Activated CD8-positive, alpha-beta memory T cell treated with anti-CD3 and anti-CD28 coated beads for 24 hours (primary cell): ENCODE results near the gene EVI5.

Experiments used
- DNase-seq: peaks from one replicate; pipeline ENCODE4 v3.0.0-alpha.2; 2020

Gene EVI5

GRCh38 chr1:92784639-92785500, at the start of gene EVI5:
TSS of gene EVI5 (minus strand) at chr1:92785108. CDS start at chr1:92736546, 48,562 bp downstream.
- peak; percentile 85 for DNase-seq

GRCh38 chr1:92834617-92835016, 49.7 kb upstream of the EVI5 start:
- DNase-seq = no peak

DNA sequence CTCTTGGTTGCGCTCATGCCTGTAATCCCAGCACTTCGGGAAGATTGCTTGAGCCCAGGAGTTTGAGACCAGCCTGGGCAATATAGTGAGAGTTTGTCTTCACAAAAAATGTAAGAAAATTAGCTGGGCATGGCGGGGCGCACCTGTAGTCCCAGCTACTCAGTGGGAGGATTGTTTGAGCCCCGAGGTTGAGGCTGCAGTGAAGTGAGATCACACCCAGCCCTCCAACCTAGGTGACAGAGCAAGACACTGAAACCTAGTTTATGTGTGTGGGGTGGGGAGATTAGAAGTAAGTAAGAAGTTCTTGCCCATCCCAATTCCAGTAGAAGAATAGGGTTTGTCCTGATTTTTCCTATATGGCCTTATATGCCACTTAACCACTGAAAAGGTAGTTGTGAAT, 48.9 kb upstream of the EVI5 start:
- peak; percentile 60 for DNase-seq

GRCh38 chr1:92832537-92833114, 47.7 kb upstream of the EVI5 start:
- DNase-seq = no peak

DNA sequence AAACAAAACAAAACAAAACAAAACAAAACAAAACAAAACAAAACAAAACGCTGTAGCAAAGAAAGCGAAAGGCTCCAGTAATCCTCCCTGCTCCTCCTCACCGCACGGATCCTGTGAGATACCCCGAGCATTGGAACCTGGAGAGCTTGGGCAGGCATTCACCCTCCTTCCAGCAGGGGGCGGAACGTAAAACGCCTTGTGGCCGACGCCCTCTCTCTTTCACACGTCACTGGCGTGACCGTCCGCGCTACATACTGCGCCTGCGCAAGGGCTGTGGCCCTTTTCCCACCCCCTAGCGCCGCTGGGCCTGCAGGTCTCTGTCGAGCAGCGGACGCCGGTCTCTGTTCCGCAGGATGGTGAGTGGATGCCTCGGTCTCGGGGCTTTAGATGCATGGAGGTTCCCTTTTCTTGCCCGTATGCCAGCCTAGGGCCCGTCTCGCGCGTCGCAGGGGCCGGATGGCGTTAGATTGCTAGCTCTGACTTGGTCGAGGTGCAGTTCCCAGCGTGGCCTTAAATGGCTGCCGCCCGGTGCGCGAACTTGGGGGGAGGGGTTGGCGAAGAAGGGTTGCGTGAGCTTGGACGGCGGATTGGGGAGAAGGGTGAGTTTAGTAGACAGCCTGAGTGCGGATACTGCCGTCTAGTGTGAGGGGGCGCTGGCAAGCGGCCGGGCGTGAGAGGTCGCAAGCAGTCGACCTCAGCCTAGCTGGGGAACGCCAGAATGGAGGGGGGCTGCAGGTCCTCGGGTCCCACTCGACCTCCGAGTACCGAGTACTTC, 47.0 kb upstream of the EVI5 start, which contains the start of gene RPL5:
TSS of gene RPL5 (plus strand) at position 279 of the 775 bp plus-strand sequence. CDS start at position 354, 75 bp downstream.
- peak; percentile 99 for DNase-seq

GRCh38 chr1:92831368-92831761, 46.5 kb upstream of the EVI5 start:
- peak; percentile 62 for DNase-seq

DNA sequence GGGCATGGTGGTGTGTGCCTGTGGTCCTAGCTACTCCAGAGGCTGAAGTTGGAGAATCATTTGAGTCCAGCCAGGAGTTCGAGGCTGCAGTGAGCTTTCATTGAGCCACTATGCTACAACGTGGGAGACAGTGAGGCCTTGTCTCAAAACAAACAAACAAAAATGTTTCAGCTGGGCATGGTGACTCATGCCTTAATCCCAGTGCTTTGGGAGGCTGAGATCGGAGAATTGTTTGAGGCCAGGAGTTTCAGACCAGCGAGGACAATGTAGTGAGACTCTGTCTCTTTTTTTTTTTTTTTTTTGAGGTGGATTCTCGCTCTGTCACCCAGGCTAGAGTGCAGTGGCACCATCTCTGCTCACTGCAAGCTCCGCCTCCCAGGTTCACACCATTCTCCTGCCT, 41.9 kb upstream of the EVI5 start:
- DNase-seq = no peak

DNA sequence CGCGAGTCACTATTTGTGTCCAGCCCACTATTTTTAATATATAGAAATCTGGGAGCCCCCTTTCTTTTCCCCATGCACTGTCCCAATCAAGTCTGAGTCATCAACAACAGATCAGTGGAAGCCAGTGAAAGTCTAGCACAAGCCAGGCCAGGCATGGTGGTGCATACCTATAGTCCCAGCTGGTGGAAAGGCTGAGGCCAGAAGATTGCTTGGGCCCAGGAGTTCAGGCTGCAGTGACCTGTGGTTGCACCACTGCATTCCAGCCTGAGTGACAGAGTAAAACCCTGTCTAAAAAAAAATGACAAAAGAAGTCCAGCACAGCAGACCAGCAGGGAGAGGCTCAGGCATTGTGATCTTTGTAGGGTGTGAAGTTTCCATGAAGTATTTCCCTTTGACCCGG, 38.0 kb upstream of the EVI5 start:
- DNase-seq = no peak

GRCh38 chr1:92820551-92820950, 35.6 kb upstream of the EVI5 start:
- no peak for DNase-seq

- DNase-seq = no peak
These were observed 35.1 kb upstream of the EVI5 start for GRCh38 chr1:92820024-92820423.

DNA sequence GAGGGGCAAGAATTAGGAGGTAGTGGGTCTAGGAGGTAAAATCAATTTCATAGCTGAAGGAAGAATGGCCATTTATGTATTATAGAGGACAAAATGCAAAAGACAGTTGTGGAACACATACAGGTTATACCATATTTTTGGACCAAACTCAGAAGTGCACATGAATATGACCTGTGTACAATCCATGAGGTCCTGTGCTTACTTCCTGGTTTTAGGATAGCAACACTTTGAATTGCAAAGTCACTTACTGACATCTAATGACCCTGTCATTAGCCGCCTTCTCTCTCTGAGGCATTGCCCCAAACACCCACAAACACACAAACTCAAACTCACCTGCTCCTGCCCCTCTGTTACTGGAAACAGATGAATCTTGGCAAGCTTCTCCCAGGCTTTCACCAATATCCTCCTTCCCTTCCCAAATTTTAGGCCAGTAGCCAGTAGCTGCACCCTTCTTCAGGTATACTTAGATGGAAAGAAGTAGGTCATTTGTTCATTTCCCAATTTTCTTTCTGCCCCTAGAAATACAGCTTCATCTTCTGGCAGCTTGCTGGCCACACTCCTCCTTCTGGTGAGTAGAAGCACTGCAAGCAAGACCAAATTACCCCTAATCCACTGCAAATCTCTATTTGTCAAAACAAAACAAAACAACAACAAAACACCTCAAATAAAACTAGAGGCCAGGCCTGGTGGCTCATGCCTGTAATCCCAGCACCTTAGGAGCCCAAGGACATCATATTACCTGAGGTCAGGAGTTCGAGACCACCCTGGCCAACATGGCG, 33.3 kb upstream of the EVI5 start:
- DNase-seq = no peak

DNA sequence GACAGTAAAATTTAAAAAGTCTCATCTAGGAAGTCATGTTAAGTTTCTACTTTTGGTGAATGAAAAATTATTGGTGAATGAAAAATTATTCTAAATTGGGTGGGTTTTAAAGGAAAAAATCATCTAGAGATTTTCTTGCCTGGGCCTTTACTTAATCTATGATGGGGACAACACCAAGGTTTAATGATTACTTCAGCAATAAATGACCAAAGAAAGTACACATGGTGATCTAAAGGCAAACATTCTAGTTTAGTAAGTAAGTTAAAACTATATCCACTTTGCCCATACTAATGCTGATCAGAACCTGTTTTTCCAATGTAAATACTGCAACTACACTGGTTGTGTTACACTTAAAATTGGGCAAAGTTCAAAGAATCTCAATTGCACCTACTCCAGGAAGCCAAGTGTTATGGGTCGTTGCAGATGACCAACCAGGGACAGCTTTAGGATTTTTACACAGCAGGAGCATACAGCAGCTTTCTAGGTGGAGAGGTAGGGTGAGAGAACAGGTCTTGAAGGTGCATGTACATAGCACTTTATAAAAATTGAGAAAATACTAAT, 32.3 kb upstream of the EVI5 start:
- DNase-seq = no peak

DNA sequence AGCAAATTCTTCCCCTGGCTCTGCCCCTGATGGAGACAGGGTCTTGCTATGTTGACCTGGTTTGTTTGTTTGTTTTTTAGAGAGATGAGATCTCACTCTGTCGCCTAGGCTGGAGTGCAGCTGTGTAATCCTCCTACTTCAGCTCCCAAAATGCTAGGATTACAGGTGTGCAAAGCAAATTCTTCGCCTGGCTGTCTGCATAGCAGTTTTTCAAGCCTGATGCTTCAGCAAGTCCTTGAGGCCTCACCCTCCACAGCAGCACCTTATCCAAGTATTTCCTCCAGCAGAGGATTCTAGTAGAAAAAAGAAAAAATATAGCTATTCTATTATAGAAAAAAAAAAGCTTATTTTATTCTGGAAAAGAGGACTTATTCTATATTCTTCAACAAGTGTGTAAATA, 31.8 kb upstream of the EVI5 start:
- DNase-seq = no peak

DNA sequence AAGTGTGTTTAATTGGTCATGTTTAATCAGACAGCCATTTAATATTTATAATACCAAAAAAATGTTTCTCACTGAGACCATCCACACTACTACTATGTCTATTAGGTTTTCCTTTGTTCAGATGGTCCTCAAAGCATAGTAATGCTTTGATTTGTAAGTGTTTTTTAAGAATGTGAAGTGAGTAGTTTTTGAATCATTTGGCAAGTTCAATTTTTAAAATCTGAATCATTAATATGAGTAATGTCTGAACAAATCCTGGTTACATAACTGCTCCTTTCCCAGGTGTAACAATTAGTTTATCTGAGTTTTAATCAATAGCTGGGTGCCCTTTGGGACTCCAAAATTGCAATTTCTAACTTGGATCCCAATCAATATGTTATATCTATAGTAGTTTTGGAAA, 23.5 kb upstream of the EVI5 start:
- DNase-seq = no peak

GRCh38 chr1:92805216-92805615, 20.3 kb upstream of the EVI5 start:
- no peak for DNase-seq

DNA sequence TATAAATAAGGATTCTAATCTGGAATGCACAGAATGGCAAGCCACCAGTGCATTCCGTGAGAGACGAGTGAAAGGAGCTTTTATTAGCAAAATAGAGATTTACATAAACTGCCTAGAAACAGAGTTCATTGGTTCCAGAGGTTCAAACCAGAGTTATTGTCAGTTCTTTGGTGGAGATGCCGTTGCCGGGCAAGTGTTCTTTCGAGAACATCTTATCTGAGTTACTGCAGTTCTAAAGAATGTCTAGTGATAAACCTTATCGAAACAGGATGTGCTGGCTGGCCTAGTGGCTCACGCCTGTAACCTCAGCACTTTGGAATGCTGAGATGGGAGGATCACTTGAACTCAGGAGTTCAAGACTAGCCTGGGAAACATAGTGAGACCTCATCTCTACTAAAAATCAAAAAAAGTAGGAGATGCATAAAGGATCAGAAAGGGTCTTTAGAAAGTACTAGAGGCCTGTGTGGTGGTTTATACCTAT, 19.9 kb upstream of the EVI5 start:
- no peak for DNase-seq

DNA sequence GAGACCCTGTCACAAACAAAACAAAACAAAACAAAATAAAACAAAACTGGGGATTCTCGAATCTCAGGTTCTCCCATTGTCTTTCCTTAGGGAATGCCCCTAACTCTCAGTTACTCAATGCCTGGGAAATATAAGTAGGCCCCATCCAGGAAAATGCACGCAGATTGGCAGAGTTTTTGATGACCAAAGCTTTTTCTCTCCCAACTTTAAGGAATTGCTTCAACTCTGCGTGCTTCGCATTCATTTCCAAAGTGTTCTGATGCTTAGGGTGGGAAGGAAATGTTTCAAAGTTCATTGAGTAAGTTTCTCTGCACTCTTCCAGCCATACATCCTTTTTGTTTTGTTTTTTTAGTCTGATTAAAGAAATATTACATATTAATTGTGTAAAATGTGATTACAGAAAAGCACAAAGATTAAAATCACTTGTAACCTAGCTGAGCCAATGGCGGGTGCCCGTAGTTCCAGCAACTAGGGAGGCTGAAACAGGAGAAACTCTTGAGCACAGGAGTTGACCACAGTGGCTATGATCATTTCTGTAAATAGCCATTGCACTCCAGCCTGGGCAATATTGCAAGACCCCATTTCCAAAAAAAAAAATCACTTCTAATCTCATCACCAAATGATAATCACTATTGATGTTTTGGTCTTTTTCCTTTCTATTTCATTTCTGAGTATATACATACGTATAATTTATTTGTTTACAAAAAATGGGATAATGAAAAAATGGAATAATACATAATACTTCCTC, 18.4 kb upstream of the EVI5 start:
- no peak for DNase-seq

DNA sequence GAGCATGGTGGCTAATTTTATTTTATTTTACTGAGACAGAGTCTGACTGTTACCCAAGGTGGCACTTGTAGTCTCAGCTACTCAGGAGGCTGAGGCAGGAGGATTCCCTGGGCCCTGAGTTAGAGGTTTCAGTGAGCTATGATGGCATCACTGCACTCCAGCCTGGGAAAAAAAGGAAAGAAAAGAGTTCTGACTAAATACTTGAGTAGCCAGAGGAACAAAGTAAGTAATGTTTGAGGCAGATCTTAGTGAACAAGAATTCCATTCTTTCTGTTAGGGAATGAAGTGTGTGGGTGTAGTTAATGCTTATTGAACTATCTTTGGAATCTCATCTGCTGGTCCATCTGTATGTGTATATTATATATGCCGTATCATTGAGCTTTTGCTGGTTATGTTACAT, 13.1 kb upstream of the EVI5 start:
- DNase-seq = no peak

DNA sequence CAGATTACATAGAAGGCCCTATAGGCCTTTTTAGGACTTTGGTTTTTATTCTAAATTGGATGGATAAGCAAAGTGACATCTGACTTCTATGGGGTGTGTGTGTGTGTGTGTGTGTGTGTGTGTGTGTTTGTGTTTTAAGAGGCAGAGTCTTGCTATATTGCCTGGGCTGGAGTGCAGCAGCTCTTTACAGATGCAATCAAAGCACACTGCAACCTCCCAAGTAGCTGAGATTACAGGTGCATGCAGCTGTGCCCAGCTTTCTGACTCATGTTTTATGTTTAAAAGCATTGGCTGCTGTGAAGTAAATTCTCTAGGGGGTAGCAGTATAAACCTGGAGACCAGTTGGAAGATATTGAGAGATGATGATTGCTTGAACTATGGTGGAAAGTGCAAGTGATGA, 12.4 kb upstream of the EVI5 start:
- DNase-seq = no peak

- no peak for DNase-seq
These were observed 10.3 kb upstream of the EVI5 start for GRCh38 chr1:92795166-92795565.

DNA sequence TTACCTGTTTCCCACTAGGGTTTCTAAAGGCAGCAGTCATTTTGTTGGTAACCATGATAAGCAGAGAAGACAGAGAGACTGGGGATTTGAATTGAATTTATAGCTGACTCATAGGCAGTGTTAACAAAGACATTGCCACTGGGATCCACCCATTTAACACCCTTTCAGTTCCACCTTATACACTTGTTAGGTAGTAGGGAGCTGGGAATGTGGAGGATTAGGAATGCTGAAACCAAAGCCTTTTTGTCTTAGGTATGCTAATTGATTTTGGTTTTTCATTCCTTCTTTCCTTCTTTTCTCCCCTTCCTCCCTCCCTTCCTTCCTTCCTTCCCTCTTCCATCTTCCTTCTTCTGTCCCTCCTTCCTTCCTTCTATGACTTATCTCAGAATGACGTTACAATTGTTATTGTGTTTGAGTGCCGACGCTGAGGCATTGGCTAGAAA, 7.5 kb upstream of the EVI5 start:
- DNase-seq = no peak
